GM12878 (cell line): Measurements from ENCODE around the gene FLT3LG. TPM values are rescaled to one million over a fixed set of nuclear protein-coding genes. Genes with fewer than 3 reads are reported as not detected.

Experiments used
- CREB1 ChIP-seq: IDR thresholded peaks from 2 replicates; pipeline ENCODE4 v1.6.1; 2012; ENCODE audit warnings: low read depth, mild to moderate bottlenecking, inconsistent platforms
- EED ChIP-seq: sonication (generic); IDR thresholded peaks from 2 replicates; pipeline ENCODE4 v1.6.1; 2016; ENCODE audit warnings: antibody characterized with exemption, low read depth
- ETV6 ChIP-seq, 2 experiments: fragments of 450-650 bp in 1 of 2; IDR thresholded peaks in 1 of 2; conservative IDR thresholded peaks in 1 of 2; 2 replicates each; pipeline ENCODE4 v1.6.1; 2014; ENCODE audit warnings: antibody characterized with exemption in 1 of 2, borderline replicate concordance in 1 of 2, low read depth in 1 of 2, mild to moderate bottlenecking in 1 of 2, moderate library complexity in 1 of 2
- LARP7 ChIP-seq: fragments of 450-650 bp; IDR thresholded peaks from 2 replicates; pipeline ENCODE4 v1.6.1; 2017; ENCODE audit warnings: mild to moderate bottlenecking
- MXI1 ChIP-seq: fragments of 150-350 bp; IDR thresholded peaks from 2 replicates; pipeline ENCODE4 v1.6.1; 2011; ENCODE audit warnings: low read depth, mild to moderate bottlenecking, inconsistent platforms, low read length, improper control_type of control experiment
- NRF1 ChIP-seq: conservative IDR thresholded peaks from 2 replicates; pipeline ENCODE4 v1.6.1; 2011; ENCODE audit warnings: mild to moderate bottlenecking, low read depth, low read length, improper control_type of control experiment
- POLR2A ChIP-seq: IDR thresholded peaks from 2 replicates; pipeline ENCODE4 v1.6.1; 2011; ENCODE audit warnings: low read depth, mild to moderate bottlenecking, low read length
- POLR2AphosphoS5 ChIP-seq: IDR thresholded peaks from 2 replicates; pipeline ENCODE4 v1.6.1; 2011; ENCODE audit warnings: mild to moderate bottlenecking, low read length, inconsistent platforms
- SMAD1 ChIP-seq: fragments of 450-650 bp; IDR thresholded peaks from 2 replicates; pipeline ENCODE4 v1.6.1; 2018; ENCODE audit warnings: mild to moderate bottlenecking, low read depth; ENCODE audit not compliant: partially characterized antibody
- SP1 ChIP-seq: IDR thresholded peaks from one replicate; pipeline ENCODE4 v1.6.1; 2011; ENCODE audit warnings: low read depth, low read length
- SREBF1 ChIP-seq: IDR thresholded peaks from 2 replicates; pipeline ENCODE4 v1.6.1; 2012; ENCODE audit warnings: mild to moderate bottlenecking, low read length
- TCF7 ChIP-seq: IDR thresholded peaks from 2 replicates; pipeline ENCODE4 v1.6.1; 2014; ENCODE audit warnings: antibody characterized with exemption, borderline replicate concordance
- WRNIP1 ChIP-seq: IDR thresholded peaks from 2 replicates; pipeline ENCODE4 v1.6.1; 2011; ENCODE audit warnings: low read depth, low read length, improper control_type of control experiment, borderline replicate concordance
- ZNF274 ChIP-seq: IDR thresholded peaks from one replicate; pipeline ENCODE4 v1.8.0; 2011; ENCODE audit not compliant: insufficient read length, insufficient read depth
- ZNF622 ChIP-seq: fragments of 450-650 bp; IDR thresholded peaks from 2 replicates; pipeline ENCODE4 v1.6.1; 2017; ENCODE audit warnings: mild to moderate bottlenecking, inconsistent platforms
- polyA plus RNA-seq, 11 experiments: library from polyadenylated mRNA; depleted of rRNA in 4 of 11; unstranded in 6 of 11; stranded (reverse) in 5 of 11; fragments of >200 nt; fragmentation: Nextera tagmentation in 4 of 11; fragmentation: Illumina TruSeq in 1 of 11; extraction: Ambion mirVana in 4 of 11; extraction: Trizol in 1 of 11; gene quantifications; 1 replicate in 1 of 11; 2 replicates in 10 of 11; pipeline versions ENCODE4 v1.2.1 to v1.2.3, GENCODE V29; 2011 to 2016; ENCODE audit warnings: inconsistent platforms in 2 of 11, missing spikeins in 2 of 11, low read depth in 1 of 11
- total RNA-seq, 4 experiments: library from RNA; depleted of rRNA in 3 of 4; stranded (reverse); fragments of >200 nt in 3 of 4; fragmentation: Illumina TruSeq in 1 of 4; extraction: Trizol in 1 of 4; gene quantifications; 2 replicates each; pipeline versions ENCODE4 v1.2.1 to v1.2.3, GENCODE V29; 2013 to 2021
- TF ChIP-seq, protein P1 (sequence below): IDR thresholded peaks from 2 replicates; pipeline ENCODE4 v1.6.1; 2012; ENCODE audit warnings: mild to moderate bottlenecking, low read depth, low read length
- TF ChIP-seq, protein P2 (sequence below): fragments of 450-650 bp; IDR thresholded peaks from 2 replicates; pipeline ENCODE4 v1.6.1; 2017; ENCODE audit warnings: mild to moderate bottlenecking, moderate library complexity
- TF ChIP-seq, protein P3 (sequence below): fragments of 450-650 bp; IDR thresholded peaks from 2 replicates; pipeline ENCODE4 v1.6.1; 2018; ENCODE audit warnings: borderline replicate concordance, mild to moderate bottlenecking; ENCODE audit not compliant: partially characterized antibody
- TF ChIP-seq, protein P4 (sequence below): fragments of 150-350 bp; IDR thresholded peaks from 2 replicates; pipeline ENCODE4 v1.6.1; 2014; ENCODE audit warnings: mild to moderate bottlenecking, low read depth, low read length

FLT3LG gene
- total and polyA plus RNA-seq, 10 of the 15 experiments (the other 5 are each of a cell fraction or from before 2014, with no cell fraction given) = 0.68 to 13.1 (median 4.3) TPM

DNA sequence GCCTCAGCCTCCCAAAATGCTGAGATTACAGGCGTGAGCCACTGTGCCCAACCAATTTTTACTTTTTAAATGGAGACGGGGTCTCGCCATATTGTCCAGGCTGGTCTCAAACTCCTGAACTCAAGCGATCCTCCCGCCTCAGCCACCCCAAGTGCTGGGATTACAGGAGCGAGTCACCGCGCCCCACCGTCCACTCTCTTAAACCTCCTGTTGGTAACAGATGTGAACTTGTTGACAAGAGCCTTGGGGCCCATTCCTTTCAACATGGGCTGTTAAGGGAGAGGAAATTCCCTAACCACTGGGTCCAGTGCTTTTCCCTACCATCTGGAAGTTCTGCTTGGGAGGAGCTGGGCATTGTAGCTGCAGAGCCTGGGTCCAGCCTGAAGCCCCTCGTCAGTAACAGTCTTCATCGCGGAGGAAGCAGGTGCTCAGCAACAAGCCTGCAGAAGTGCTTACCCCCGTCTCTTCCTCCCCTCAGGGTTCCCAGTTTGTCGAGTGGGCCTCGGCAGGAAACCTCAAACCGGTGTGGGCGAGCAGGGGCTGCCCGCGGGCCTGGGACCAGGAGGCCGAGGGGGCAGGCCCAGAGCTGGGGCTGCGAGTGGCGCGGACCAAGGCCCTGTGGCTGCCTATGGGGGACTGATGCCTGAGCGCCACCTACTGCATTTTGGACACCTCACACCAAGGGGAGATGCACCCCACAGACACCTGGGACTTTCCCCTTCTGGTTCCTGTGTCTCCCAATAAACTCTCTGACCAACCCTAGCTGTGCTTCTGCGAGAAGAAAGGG is 4.0 kb upstream of the FLT3LG start (continued):
- TF ChIP-seq, protein P1, sequence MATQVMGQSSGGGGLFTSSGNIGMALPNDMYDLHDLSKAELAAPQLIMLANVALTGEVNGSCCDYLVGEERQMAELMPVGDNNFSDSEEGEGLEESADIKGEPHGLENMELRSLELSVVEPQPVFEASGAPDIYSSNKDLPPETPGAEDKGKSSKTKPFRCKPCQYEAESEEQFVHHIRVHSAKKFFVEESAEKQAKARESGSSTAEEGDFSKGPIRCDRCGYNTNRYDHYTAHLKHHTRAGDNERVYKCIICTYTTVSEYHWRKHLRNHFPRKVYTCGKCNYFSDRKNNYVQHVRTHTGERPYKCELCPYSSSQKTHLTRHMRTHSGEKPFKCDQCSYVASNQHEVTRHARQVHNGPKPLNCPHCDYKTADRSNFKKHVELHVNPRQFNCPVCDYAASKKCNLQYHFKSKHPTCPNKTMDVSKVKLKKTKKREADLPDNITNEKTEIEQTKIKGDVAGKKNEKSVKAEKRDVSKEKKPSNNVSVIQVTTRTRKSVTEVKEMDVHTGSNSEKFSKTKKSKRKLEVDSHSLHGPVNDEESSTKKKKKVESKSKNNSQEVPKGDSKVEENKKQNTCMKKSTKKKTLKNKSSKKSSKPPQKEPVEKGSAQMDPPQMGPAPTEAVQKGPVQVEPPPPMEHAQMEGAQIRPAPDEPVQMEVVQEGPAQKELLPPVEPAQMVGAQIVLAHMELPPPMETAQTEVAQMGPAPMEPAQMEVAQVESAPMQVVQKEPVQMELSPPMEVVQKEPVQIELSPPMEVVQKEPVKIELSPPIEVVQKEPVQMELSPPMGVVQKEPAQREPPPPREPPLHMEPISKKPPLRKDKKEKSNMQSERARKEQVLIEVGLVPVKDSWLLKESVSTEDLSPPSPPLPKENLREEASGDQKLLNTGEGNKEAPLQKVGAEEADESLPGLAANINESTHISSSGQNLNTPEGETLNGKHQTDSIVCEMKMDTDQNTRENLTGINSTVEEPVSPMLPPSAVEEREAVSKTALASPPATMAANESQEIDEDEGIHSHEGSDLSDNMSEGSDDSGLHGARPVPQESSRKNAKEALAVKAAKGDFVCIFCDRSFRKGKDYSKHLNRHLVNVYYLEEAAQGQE = no peak
- TF ChIP-seq POLR2AphosphoS5 (no peak), EED (peak; percentile 87), WRNIP1 (no peak), SP1 (peak; percentile 30), SREBF1 (no peak), MXI1 (no peak), SMAD1 (no peak), NRF1 (no peak), POLR2A (peak; percentile 36; the same call in 1 of the 2 replicates), ZNF274 (no peak), ZNF622 (no peak), ETV6 (conservative IDR thresholded peaks at IDR 0.05 in 1 of 2, IDR thresholded peaks at IDR 0.05 in 1 of 2; ENCODE audit: borderline replicate concordance in 1 of 2, low read depth in 1 of 2) (peak in 1 of 2 experiments; percentile 51; a peak in 1 of 4 replicates), LARP7 (peak; percentile 71; the same call in 1 of the 2 replicates), TCF7 (no peak), CREB1 (peak; percentile 42; the same call in 1 of the 2 replicates)
- TF ChIP-seq, protein P2, sequence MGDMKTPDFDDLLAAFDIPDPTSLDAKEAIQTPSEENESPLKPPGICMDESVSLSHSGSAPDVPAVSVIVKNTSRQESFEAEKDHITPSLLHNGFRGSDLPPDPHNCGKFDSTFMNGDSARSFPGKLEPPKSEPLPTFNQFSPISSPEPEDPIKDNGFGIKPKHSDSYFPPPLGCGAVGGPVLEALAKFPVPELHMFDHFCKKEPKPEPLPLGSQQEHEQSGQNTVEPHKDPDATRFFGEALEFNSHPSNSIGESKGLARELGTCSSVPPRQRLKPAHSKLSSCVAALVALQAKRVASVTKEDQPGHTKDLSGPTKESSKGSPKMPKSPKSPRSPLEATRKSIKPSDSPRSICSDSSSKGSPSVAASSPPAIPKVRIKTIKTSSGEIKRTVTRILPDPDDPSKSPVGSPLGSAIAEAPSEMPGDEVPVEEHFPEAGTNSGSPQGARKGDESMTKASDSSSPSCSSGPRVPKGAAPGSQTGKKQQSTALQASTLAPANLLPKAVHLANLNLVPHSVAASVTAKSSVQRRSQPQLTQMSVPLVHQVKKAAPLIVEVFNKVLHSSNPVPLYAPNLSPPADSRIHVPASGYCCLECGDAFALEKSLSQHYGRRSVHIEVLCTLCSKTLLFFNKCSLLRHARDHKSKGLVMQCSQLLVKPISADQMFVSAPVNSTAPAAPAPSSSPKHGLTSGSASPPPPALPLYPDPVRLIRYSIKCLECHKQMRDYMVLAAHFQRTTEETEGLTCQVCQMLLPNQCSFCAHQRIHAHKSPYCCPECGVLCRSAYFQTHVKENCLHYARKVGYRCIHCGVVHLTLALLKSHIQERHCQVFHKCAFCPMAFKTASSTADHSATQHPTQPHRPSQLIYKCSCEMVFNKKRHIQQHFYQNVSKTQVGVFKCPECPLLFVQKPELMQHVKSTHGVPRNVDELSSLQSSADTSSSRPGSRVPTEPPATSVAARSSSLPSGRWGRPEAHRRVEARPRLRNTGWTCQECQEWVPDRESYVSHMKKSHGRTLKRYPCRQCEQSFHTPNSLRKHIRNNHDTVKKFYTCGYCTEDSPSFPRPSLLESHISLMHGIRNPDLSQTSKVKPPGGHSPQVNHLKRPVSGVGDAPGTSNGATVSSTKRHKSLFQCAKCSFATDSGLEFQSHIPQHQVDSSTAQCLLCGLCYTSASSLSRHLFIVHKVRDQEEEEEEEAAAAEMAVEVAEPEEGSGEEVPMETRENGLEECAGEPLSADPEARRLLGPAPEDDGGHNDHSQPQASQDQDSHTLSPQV = peak; percentile 75; the same call in 1 of the 2 replicates
- TF ChIP-seq, protein P3, sequence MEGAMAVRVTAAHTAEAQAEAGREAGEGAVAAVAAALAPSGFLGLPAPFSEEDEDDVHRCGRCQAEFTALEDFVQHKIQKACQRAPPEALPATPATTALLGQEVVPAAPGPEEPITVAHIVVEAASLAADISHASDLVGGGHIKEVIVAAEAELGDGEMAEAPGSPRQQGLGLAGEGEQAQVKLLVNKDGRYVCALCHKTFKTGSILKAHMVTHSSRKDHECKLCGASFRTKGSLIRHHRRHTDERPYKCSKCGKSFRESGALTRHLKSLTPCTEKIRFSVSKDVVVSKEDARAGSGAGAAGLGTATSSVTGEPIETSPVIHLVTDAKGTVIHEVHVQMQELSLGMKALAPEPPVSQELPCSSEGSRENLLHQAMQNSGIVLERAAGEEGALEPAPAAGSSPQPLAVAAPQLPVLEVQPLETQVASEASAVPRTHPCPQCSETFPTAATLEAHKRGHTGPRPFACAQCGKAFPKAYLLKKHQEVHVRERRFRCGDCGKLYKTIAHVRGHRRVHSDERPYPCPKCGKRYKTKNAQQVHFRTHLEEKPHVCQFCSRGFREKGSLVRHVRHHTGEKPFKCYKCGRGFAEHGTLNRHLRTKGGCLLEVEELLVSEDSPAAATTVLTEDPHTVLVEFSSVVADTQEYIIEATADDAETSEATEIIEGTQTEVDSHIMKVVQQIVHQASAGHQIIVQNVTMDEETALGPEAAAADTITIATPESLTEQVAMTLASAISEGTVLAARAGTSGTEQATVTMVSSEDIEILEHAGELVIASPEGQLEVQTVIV = no peak
- TF ChIP-seq, protein P4, sequence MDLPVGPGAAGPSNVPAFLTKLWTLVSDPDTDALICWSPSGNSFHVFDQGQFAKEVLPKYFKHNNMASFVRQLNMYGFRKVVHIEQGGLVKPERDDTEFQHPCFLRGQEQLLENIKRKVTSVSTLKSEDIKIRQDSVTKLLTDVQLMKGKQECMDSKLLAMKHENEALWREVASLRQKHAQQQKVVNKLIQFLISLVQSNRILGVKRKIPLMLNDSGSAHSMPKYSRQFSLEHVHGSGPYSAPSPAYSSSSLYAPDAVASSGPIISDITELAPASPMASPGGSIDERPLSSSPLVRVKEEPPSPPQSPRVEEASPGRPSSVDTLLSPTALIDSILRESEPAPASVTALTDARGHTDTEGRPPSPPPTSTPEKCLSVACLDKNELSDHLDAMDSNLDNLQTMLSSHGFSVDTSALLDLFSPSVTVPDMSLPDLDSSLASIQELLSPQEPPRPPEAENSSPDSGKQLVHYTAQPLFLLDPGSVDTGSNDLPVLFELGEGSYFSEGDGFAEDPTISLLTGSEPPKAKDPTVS = no peak
